Endothelial cell of umbilical vein (primary cell): ENCODE results near the gene COL4A1.
"Not testable (repeated sequence)": the region's sequence is repeated elsewhere in the genome, so short reads cannot be mapped to it uniquely, and the experiment has no call there.

Experiments
- EZH2 ChIP-seq: IDR thresholded peaks from 2 replicates; pipeline ENCODE4 v1.6.1; 2012; ENCODE audit warnings: borderline replicate concordance, low read depth, mild to moderate bottlenecking, moderate library complexity, low read length, inconsistent platforms; ENCODE audit not compliant: severe bottlenecking
- FOS ChIP-seq: IDR thresholded peaks from 2 replicates; pipeline ENCODE4 v1.6.1; 2011; ENCODE audit warnings: mild to moderate bottlenecking, low read length, moderate library complexity, borderline replicate concordance; ENCODE audit not compliant: insufficient read depth
- GATA2 ChIP-seq: IDR thresholded peaks from 2 replicates; pipeline ENCODE4 v1.7.0; 2011; ENCODE audit warnings: low read depth, mild to moderate bottlenecking, moderate library complexity, mixed read lengths, low read length; ENCODE audit not compliant: insufficient read length, insufficient read depth
- JUN ChIP-seq: IDR thresholded peaks from 2 replicates; pipeline ENCODE4 v1.6.1; 2011; ENCODE audit warnings: borderline replicate concordance, low read depth; ENCODE audit not compliant: insufficient read length, insufficient read depth
- MYC ChIP-seq: IDR thresholded peaks from one replicate; pipeline ENCODE4 v1.6.1; 2011; ENCODE audit warnings: mild to moderate bottlenecking, low read depth, low read length
- POLR2A ChIP-seq: IDR thresholded peaks from 2 replicates; pipeline ENCODE4 v1.6.1; 2012; ENCODE audit warnings: low read depth, mild to moderate bottlenecking, control low read depth, low read length
- POLR2AphosphoS5 ChIP-seq: IDR thresholded peaks from 2 replicates; pipeline ENCODE4 v1.6.1; 2012; ENCODE audit warnings: low read depth, mild to moderate bottlenecking, control low read depth, low read length, moderate library complexity; ENCODE audit not compliant: insufficient read depth
- TF ChIP-seq, protein P1 (sequence below), 2 donors: IDR thresholded peaks; 1 replicate in 1 of 2; 2 replicates in 1 of 2; pipeline ENCODE4 v1.5.1; 2011; ENCODE audit warnings: low read length in 2 of 2, mild to moderate bottlenecking in 2 of 2, moderate library complexity in 2 of 2, control low read depth in 1 of 2, inconsistent platforms in 1 of 2, low read depth in 1 of 2; ENCODE audit not compliant: insufficient read depth in 1 of 2; ENCODE audit errors: extremely low read depth in 1 of 2
- TF ChIP-seq, protein P2 (sequence below): IDR thresholded peaks from 2 replicates; pipeline ENCODE4 v1.6.1; 2011; ENCODE audit not compliant: insufficient read depth, insufficient read length

DNA sequence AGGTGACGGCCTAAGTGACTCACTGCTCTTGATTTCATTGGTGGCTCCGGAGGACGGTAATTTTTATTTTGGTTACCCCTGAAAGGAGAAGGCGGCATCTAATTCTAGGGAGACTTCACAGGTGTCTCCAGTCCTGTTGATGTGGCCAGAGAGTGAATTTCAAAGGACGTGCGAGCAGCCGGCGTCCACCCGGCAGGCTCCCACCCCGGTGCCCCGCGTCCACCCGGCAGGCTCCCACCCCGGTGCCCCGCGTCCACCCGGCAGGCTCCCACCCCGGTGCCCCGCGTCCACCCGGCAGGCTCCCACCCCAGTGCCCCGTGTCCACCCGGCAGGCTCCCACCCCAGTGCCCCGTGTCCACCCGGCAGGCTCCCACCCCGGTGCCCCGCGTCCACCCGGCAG lies 6.3 kb upstream of the COL4A1 start:
- TF ChIP-seq, protein P1, sequence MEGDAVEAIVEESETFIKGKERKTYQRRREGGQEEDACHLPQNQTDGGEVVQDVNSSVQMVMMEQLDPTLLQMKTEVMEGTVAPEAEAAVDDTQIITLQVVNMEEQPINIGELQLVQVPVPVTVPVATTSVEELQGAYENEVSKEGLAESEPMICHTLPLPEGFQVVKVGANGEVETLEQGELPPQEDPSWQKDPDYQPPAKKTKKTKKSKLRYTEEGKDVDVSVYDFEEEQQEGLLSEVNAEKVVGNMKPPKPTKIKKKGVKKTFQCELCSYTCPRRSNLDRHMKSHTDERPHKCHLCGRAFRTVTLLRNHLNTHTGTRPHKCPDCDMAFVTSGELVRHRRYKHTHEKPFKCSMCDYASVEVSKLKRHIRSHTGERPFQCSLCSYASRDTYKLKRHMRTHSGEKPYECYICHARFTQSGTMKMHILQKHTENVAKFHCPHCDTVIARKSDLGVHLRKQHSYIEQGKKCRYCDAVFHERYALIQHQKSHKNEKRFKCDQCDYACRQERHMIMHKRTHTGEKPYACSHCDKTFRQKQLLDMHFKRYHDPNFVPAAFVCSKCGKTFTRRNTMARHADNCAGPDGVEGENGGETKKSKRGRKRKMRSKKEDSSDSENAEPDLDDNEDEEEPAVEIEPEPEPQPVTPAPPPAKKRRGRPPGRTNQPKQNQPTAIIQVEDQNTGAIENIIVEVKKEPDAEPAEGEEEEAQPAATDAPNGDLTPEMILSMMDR (IDR thresholded peaks at IDR 0.05; ENCODE audit: extremely low read depth in 1 of 2, insufficient read depth in 1 of 2, low read depth in 1 of 2, low read length in 2 of 2), result not testable (repeated sequence)
- TF ChIP-seq POLR2AphosphoS5, EZH2, POLR2A, GATA2, MYC, JUN, FOS: not testable (repeated sequence)
- TF ChIP-seq, protein P2, sequence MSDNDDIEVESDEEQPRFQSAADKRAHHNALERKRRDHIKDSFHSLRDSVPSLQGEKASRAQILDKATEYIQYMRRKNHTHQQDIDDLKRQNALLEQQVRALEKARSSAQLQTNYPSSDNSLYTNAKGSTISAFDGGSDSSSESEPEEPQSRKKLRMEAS, result not testable (repeated sequence)
